Activated T-helper 2 cell treated with anti-CD3 and anti-CD28 coated beads, Interferon-gamma antibody, Interleukin-2, Interleukin-4, amounts not matched to agents 10 μg/mL and 5 μg/mL and 100 μg/mL, durations not matched to agents 14 hours and 24 hours and 36 hours (primary cell): ENCODE measurements around the gene UBN1. TPM values are rescaled to one million over a fixed set of nuclear protein-coding genes. Genes with fewer than 3 reads are reported as not detected.
A peak's percentile ranks its signal among the peaks of the same experiment; 100 is the strongest.

Source experiments
- DNase-seq: peaks from one replicate; pipeline ENCODE4 v3.0.0; 2021; ENCODE audit warnings: low spot score
- H3K27ac Mint-ChIP-seq: one replicate; pipeline ENCODE4 v1.8.0; 2021; ENCODE audit warnings: mixed read lengths
- H3K27me3 Mint-ChIP-seq: one replicate; pipeline ENCODE4 v1.8.0; 2021; ENCODE audit warnings: low read depth, mixed read lengths
- H3K36me3 Mint-ChIP-seq: one replicate; pipeline ENCODE4 v1.8.0; 2021; ENCODE audit warnings: low read depth, mixed read lengths
- H3K4me1 Mint-ChIP-seq: one replicate; pipeline ENCODE4 v1.8.0; 2021; ENCODE audit warnings: low read depth, mixed read lengths
- H3K4me3 Mint-ChIP-seq: one replicate; pipeline ENCODE4 v1.8.0; 2021; ENCODE audit warnings: low read depth, mild to moderate bottlenecking, moderate library complexity, mixed read lengths
- H3K9me3 Mint-ChIP-seq: one replicate; pipeline ENCODE4 v1.8.0; 2021; ENCODE audit warnings: mixed read lengths
- intact Hi-C: fragments of 100-400 bp; cut with micrococcal nuclease; formaldehyde crosslinking; loops from one replicate; pipeline ENCODE4 v1.15.1; 2023
- total RNA-seq: library from RNA; stranded (reverse); gene quantifications from 2 replicates; pipeline ENCODE4 v1.2.3, GENCODE V29; 2022

UBN1 gene
- total RNA-seq, 1 donor from 2014 or later, result 33.8 TPM

GRCh38 chr16:4831616-4832015 is 15.7 kb upstream of the UBN1 start:
- no peaks in the 10 kb centered on the region for H3K9me3 Mint-ChIP-seq
- intact Hi-C loops, result no loop called here
- DNase-seq, result no peak
- H3K4me1 Mint-ChIP-seq, result no peaks in the 10 kb centered on the region
- no peak overlapping the region for H3K4me3 Mint-ChIP-seq
- peaks cover 61% of the 10 kb centered on the region for H3K36me3 Mint-ChIP-seq
- no peak overlapping the region for H3K27ac Mint-ChIP-seq
- H3K27me3 Mint-ChIP-seq, result no peaks in the 10 kb centered on the region

- H3K27me3 Mint-ChIP-seq, result no peaks in the 10 kb centered on the region
- H3K36me3 Mint-ChIP-seq, result peaks cover 63% of the 10 kb centered on the region
- intact Hi-C loops, result no loop called here
- no peaks in the 10 kb centered on the region for H3K9me3 Mint-ChIP-seq
- DNase-seq, result no peak
- H3K4me1 Mint-ChIP-seq, result no peaks in the 10 kb centered on the region
- H3K27ac Mint-ChIP-seq, result no peak overlapping the region
- H3K4me3 Mint-ChIP-seq, result no peak overlapping the region
Observed at GRCh38 chr16:4832698-4833343, 14.5 kb upstream of the UBN1 start.

DNA sequence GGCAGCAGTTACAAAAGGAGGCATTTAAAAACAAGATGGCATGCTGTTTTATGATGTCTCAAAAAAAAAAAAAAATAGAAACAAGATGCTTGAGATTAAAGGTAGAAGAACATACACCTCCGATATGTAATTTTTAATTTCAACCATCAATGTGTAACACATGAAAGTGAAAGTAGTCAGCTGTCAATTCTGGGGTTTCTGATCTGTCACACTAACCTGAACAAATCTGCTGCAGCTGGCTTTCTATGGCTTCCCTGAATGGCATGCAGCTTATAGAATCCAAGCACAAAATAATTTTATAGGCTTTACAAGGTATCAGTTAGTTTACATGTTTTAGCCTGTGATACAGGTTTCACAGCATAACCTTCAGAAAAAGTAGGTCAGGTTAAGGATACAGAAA is 13.7 kb upstream of the UBN1 start:
- H3K27ac Mint-ChIP-seq, result no peak overlapping the region
- no peaks in the 10 kb centered on the region for H3K27me3 Mint-ChIP-seq

DNA sequence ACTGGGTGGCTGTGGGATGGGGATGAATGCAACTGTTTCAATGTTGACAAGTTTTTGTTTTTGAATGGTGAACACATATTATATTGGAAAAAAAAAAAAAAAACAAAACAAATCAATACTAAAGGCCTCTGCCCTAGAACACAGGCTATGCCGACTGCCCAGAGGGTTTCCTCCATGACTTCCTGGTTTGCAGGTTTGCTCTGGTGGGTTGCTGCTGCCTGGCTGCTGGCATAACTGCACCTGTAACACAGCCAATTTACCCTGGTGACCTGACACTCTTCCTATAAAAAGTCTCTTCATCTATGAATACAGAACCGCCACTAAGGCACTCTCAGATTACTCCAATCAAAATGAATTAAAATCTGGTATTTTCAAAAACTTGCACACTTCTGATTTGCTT is 10.6 kb upstream of the UBN1 start:
- H3K4me1 Mint-ChIP-seq, result no peaks in the 10 kb centered on the region
- intact Hi-C loops, result no loop called here
- H3K27me3 Mint-ChIP-seq, result no peaks in the 10 kb centered on the region
- H3K4me3 Mint-ChIP-seq, result no peak overlapping the region
- H3K36me3 Mint-ChIP-seq, result peaks cover 65% of the 10 kb centered on the region
- no peaks in the 10 kb centered on the region for H3K9me3 Mint-ChIP-seq
- DNase-seq, result no peak
- peak overlapping the region; percentile 54 for H3K27ac Mint-ChIP-seq

More for the DNA sequence above, 13.7 kb upstream of the UBN1 start:
- H3K9me3 Mint-ChIP-seq, result no peaks in the 10 kb centered on the region
- DNase-seq, result no peak
- H3K4me3 Mint-ChIP-seq, result no peak overlapping the region
- H3K36me3 Mint-ChIP-seq, result peaks cover 61% of the 10 kb centered on the region
- intact Hi-C loops, result no loop called here
- no peaks in the 10 kb centered on the region for H3K4me1 Mint-ChIP-seq

DNA sequence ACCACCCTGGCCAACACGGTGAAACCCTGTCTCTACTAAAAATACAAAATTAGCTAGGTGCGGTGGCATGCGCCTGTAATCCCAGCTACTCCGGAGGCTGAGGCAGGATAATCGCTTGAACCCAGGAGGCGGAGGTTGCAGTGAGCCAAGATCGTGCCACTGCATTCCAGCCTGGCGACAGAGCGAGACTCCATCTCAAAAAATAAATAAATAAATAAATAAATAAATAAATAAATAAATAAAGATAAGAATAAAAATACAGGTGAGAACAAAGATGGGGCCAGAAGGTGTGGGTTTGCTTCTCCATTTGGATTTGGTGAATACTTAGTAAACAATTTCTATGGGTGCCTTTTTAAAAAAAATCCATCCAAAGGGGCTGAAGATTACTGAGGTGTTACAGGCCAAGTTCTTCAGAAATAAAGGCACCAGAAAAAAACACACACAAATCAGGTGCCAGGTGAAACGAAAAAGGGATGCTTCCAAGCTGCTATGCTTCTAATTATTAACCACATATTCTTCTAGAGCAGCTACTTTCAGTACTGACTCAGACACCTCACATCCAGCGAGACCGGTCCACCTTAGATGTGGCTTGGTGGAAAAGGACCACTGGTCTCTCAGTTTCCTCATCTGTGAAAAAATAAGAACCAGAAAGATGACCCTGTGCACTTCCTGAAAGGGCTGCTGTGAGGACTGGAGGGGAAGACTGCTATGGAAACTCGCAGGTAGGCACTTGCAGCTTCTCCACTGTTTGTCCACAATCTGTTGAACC is 9.4 kb upstream of the UBN1 start:
- Mint-ChIP-seq H3K4me1 (no peaks in the 10 kb centered on the region), H3K4me3 (no peak overlapping the region), H3K36me3 (peaks cover 65% of the 10 kb centered on the region), H3K9me3 (no peaks in the 10 kb centered on the region), H3K27ac (no peak overlapping the region), H3K27me3 (no peaks in the 10 kb centered on the region)
- no peak for DNase-seq
- intact Hi-C loops, result no loop called here

- H3K27me3 Mint-ChIP-seq, result no peaks in the 10 kb centered on the region
- intact Hi-C loops, result loop anchor here (10.0 kb wide), 1 partner anchor 255 kb away; the partner anchor contains the start of gene EEF2KMT
- H3K36me3 Mint-ChIP-seq, result peaks cover 77% of the 10 kb centered on the region
- H3K4me1 Mint-ChIP-seq, result peaks cover 2% of the 10 kb centered on the region
- no peak for DNase-seq
- H3K27ac Mint-ChIP-seq, result no peak overlapping the region
- no peaks in the 10 kb centered on the region for H3K9me3 Mint-ChIP-seq
- no peak overlapping the region for H3K4me3 Mint-ChIP-seq
Observed at GRCh38 chr16:4839942-4840341, 7.3 kb upstream of the UBN1 start.

DNA sequence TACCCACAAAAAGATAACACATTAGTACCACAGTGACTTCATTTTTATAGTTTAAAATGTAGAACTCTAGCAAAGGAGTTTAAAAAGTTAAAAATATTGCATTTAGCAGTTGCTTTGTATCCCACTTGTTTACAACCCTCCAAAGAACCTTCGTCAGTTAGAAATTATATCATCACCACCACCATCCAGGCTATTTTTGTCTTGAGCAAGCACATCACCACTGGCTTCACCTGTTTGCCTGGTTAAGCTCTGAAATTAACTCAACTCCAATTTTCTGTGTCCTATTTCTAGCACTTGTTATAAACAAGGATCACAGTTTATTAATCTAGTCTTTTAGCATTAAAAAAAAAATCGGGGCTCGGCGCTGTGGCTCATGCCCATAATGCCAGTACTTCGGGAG is 6.3 kb upstream of the UBN1 start:
- H3K4me1 Mint-ChIP-seq, result peaks cover 10% of the 10 kb centered on the region

GRCh38 chr16:4846503-4846900 is 779 bp upstream of the UBN1 start:
- Mint-ChIP-seq H3K9me3 (no peaks in the 10 kb centered on the region), H3K27me3 (no peaks in the 10 kb centered on the region), H3K27ac (peak overlapping the region; percentile 68), H3K4me3 (peak overlapping the region; percentile 85), H3K4me1 (peaks cover 44% of the 10 kb centered on the region), H3K36me3 (peaks cover 53% of the 10 kb centered on the region)
- intact Hi-C loops, result loop anchor here (2.0 to 10.0 kb wide), 3 partner anchors 44 to 248 kb away; partner anchors contain the start of genes EEF2KMT, ROGDI and SEC14L5
- DNase-seq, result peak; percentile 29

More for the DNA sequence above, 6.3 kb upstream of the UBN1 start:
- intact Hi-C loops, result loop anchor here (10.0 kb wide), 1 partner anchor 254 kb away; the partner anchor contains the start of gene EEF2KMT
- H3K27ac Mint-ChIP-seq, result no peak overlapping the region
- H3K9me3 Mint-ChIP-seq, result no peaks in the 10 kb centered on the region
- peaks cover 84% of the 10 kb centered on the region for H3K36me3 Mint-ChIP-seq
- H3K27me3 Mint-ChIP-seq, result no peaks in the 10 kb centered on the region
- no peak for DNase-seq
- H3K4me3 Mint-ChIP-seq, result no peak overlapping the region

- intact Hi-C loops, result loop anchor here (1.0 to 10.0 kb wide), 6 partner anchors 45 to 247 kb away; partner anchors contain the start of genes ANKS3, DNAAF8, EEF2KMT and NUDT16L1
- Mint-ChIP-seq H3K9me3 (no peaks in the 10 kb centered on the region), H3K4me1 (peaks cover 51% of the 10 kb centered on the region), H3K27me3 (no peaks in the 10 kb centered on the region), H3K4me3 (peak overlapping the region; percentile 84), H3K36me3 (peaks cover 38% of the 10 kb centered on the region), H3K27ac (peak overlapping the region; percentile 60)
- peak; percentile 42 for DNase-seq
Observed at GRCh38 chr16:4847774-4848587, 700 bp downstream of the UBN1 start.

GRCh38 chr16:4850211-4850610 is 2.9 kb downstream of the UBN1 start:
- intact Hi-C loops, result no loop called here
- Mint-ChIP-seq H3K36me3 (peaks cover 36% of the 10 kb centered on the region), H3K27me3 (no peaks in the 10 kb centered on the region), H3K27ac (no peak overlapping the region), H3K4me1 (peaks cover 48% of the 10 kb centered on the region), H3K9me3 (no peaks in the 10 kb centered on the region), H3K4me3 (no peak overlapping the region)
- no peak for DNase-seq

DNA sequence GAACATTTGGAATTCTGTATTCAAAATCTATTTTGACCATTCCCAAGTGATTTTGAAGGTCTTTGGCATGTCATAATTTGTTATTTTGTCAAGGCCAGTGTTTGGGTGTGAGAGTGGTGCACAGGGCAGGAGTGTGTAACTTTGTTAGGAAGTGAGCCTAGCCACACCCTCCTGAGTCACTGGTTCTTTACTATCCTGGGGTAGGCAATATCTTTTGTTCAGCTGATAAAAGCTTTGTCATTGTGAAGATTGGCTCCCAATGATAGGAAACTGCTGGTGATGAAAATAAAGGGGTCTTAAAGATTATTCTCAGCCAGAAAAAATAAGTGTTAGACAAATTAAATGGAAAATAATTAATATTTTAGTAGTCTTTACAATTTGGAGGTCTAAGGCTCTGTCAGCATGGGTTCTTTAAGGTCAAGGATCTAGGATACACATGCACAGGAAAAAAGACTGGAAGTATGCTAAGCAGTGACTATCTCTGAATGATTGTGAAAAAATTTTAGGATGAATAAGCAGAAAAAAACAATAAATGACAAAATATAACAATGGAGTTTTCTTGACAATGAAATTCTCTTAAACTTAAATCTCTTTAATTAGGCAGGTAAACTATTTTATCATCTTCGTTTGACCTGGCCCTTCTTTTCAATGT is 5.1 kb downstream of the UBN1 start:
- Mint-ChIP-seq H3K4me3 (no peak overlapping the region), H3K27ac (no peak overlapping the region), H3K9me3 (no peaks in the 10 kb centered on the region), H3K27me3 (no peaks in the 10 kb centered on the region), H3K36me3 (peaks cover 34% of the 10 kb centered on the region), H3K4me1 (peaks cover 36% of the 10 kb centered on the region)
- intact Hi-C loops, result no loop called here
- no peak for DNase-seq

DNA sequence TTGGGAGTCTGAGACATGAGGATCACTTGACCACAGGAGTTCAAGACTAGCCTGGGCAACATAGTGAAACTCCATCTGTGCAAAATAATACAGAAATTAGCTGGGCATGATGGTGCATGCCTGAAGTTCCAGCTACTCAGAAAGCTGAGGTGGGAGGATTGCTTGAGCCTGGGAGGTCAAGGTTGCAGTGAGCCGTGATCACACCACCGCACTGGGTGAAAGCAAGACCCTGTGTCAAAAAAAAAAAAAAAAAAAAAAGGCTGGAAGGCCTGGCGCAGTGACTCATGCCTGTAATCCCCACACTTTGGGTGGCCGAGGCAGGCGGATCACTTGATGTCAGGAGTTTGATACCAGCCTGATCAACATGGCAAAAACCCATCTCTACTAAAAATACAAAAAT is 8.1 kb downstream of the UBN1 start:
- intact Hi-C loops, result no loop called here
- H3K9me3 Mint-ChIP-seq, result no peaks in the 10 kb centered on the region
- H3K4me1 Mint-ChIP-seq, result peaks cover 17% of the 10 kb centered on the region
- no peak overlapping the region for H3K4me3 Mint-ChIP-seq
- DNase-seq, result no peak
- H3K27me3 Mint-ChIP-seq, result no peaks in the 10 kb centered on the region
- no peak overlapping the region for H3K27ac Mint-ChIP-seq
- H3K36me3 Mint-ChIP-seq, result peaks cover 52% of the 10 kb centered on the region
